Measurements from ENCODE around the gene MUC5B. TPM values are rescaled to one million over a fixed set of nuclear protein-coding genes. Genes with fewer than 3 reads are reported as not detected.

MUC5B gene
- total and polyA plus RNA-seq, 2 experiments from 2014 or later = not detected

- no peak overlapping the region for H2AFZ ChIP-seq
- no peak for DNase-seq
- no peaks in the 10 kb centered on the region for H3K9me2 ChIP-seq (ENCODE audit: insufficient read depth)
- H3F3A ChIP-seq (ENCODE audit: insufficient read depth) = no peaks in the 10 kb centered on the region
- no peak overlapping the region for H3K4me3 ChIP-seq
- no peak overlapping the region for H3K9ac ChIP-seq
- no peaks in the 10 kb centered on the region for H3K4me1 ChIP-seq (ENCODE audit: insufficient read depth)
- no peaks in the 10 kb centered on the region for H3K79me2 ChIP-seq (ENCODE audit: insufficient read depth)
- no peak overlapping the region for H3K27ac ChIP-seq
- no peak for TF ChIP-seq EZH2phosphoT487 (IDR thresholded peaks at IDR 0.05; ENCODE audit: insufficient read depth, low read depth)
- TF ChIP-seq EZH2 (IDR thresholded peaks at IDR 0.05; ENCODE audit: insufficient read depth, poor library complexity, severe bottlenecking) = no peak
- no peak overlapping the region for H3K4me2 ChIP-seq (ENCODE audit: unreplicated experiment)
- WGBS, 2 experiments (ENCODE audit: low coverage in 1 of 2, low lambda C conversion rate in 2 of 2, missing lambda C conversion rate in 2 of 2) = 57 to 68% methylated on average over 27 to 29 of the region's 29 CpGs
- no peaks in the 10 kb centered on the region for H3K9me3 ChIP-seq (ENCODE audit: low read depth)
- H4K20me1 ChIP-seq (ENCODE audit: insufficient read depth) = no peaks in the 10 kb centered on the region
- in situ Hi-C loops (cut with MboI) = no loop called here
- H3K36me3 ChIP-seq (ENCODE audit: low read depth) = no peaks in the 10 kb centered on the region
- peaks cover 11% of the 10 kb centered on the region; the same call in 1 of the 2 replicates for H3K27me3 ChIP-seq (replicated peaks; ENCODE audit: insufficient read depth)
These were observed 2.7 kb downstream of the MUC5B start for GRCh38 chr11:1225386-1226225.

DNA sequence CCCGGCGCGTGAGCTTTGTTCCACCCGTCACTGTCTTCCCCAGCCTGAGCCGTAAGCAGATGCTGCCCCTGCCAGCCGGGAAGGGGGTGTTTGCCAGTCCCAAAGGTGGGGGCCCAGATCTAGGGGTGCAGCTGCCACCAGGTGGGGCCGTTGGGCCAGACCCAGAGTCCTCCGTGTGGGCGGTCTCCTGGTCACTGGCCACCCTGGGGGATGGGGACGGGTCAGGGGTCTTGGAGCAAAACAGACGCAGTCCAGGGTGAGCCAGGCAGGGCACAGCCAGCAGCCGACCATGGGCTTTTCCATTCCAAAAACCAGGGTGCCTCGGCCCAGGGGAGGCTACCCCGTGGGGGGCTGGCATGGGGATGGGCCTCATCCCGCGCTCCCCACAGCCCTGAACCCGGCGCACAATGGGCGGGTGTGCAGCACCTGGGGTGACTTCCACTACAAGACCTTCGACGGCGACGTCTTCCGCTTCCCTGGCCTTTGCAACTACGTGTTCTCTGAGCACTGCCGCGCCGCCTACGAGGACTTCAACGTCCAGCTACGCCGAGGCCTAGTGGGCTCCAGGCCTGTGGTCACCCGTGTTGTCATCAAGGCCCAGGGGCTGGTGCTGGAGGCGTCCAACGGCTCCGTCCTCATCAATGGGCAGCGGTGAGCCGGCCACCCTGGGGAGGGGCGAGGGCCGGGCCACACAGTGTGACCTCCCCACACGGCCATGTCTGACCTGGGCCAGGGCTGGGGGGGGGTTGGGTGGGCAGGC is 3.5 kb downstream of the MUC5B start:
- no peak overlapping the region for H2AFZ ChIP-seq
- H4K20me1 ChIP-seq (ENCODE audit: insufficient read depth) = no peaks in the 10 kb centered on the region
- no peak overlapping the region for H3K9ac ChIP-seq
- TF ChIP-seq EZH2 (IDR thresholded peaks at IDR 0.05; ENCODE audit: insufficient read depth, poor library complexity, severe bottlenecking) (no peak), EZH2phosphoT487 (IDR thresholded peaks at IDR 0.05; ENCODE audit: insufficient read depth, low read depth) (no peak)
- H3K4me3 ChIP-seq = no peak overlapping the region
- H3K79me2 ChIP-seq (ENCODE audit: insufficient read depth) = no peaks in the 10 kb centered on the region
- in situ Hi-C loops (cut with MboI) = no loop called here
- no peaks in the 10 kb centered on the region for H3K4me1 ChIP-seq (ENCODE audit: insufficient read depth)
- no peaks in the 10 kb centered on the region for H3K9me3 ChIP-seq (ENCODE audit: low read depth)
- DNase-seq = no peak
- no peaks in the 10 kb centered on the region for H3K36me3 ChIP-seq (ENCODE audit: low read depth)
- H3F3A ChIP-seq (ENCODE audit: insufficient read depth) = no peaks in the 10 kb centered on the region
- peaks cover 8% of the 10 kb centered on the region; the same call in 1 of the 2 replicates for H3K27me3 ChIP-seq (replicated peaks; ENCODE audit: insufficient read depth)
- no peak overlapping the region for H3K27ac ChIP-seq
- H3K4me2 ChIP-seq (ENCODE audit: unreplicated experiment) = no peak overlapping the region
- WGBS, 2 experiments (ENCODE audit: low coverage in 1 of 2, low lambda C conversion rate in 2 of 2, missing lambda C conversion rate in 2 of 2) = 64 to 65% methylated on average over 41 of the region's 41 CpGs
- no peaks in the 10 kb centered on the region for H3K9me2 ChIP-seq (ENCODE audit: insufficient read depth)

DNA sequence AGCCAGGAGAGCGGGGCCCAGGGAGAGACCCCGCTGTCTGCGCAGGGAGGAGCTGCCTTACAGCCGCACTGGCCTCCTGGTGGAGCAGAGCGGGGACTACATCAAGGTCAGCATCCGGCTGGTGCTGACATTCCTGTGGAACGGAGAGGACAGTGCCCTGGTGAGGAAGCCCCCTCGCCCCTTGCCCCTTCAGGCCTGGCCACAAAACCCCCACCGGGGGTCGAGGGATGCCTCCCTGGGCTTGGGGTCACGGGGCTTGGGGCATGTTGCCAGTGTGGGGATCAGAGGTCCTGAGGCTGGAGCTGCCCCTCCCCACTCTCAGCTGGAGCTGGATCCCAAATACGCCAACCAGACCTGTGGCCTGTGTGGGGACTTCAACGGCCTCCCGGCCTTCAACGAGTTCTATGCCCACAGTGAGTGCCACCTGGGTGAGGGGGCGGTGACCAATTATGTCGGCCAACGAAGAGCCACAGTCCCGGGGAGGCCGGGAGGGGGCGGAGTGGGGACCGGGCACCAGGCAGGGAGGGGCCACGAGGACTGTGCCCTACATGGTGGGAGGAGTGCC is 4.2 kb downstream of the MUC5B start:
- DNase-seq = peak; percentile 47
- Histone ChIP-seq H3K36me3 (ENCODE audit: low read depth) (no peaks in the 10 kb centered on the region), H3K9me3 (ENCODE audit: low read depth) (no peaks in the 10 kb centered on the region), H3K9me2 (ENCODE audit: insufficient read depth) (no peaks in the 10 kb centered on the region), H3K27me3 (replicated peaks; ENCODE audit: insufficient read depth) (peaks cover 5% of the 10 kb centered on the region; the same call in 1 of the 2 replicates), H4K20me1 (ENCODE audit: insufficient read depth) (no peaks in the 10 kb centered on the region), H3K27ac (no peak overlapping the region), H3K9ac (no peak overlapping the region), H2AFZ (no peak overlapping the region), H3K4me1 (ENCODE audit: insufficient read depth) (no peaks in the 10 kb centered on the region), H3F3A (ENCODE audit: insufficient read depth) (no peaks in the 10 kb centered on the region), H3K79me2 (ENCODE audit: insufficient read depth) (no peaks in the 10 kb centered on the region), H3K4me3 (no peak overlapping the region), H3K4me2 (ENCODE audit: unreplicated experiment) (no peak overlapping the region)
- in situ Hi-C loops (cut with MboI) = no loop called here
- no peak for TF ChIP-seq EZH2phosphoT487 (IDR thresholded peaks at IDR 0.05; ENCODE audit: insufficient read depth, low read depth)
- no peak for TF ChIP-seq EZH2 (IDR thresholded peaks at IDR 0.05; ENCODE audit: insufficient read depth, poor library complexity, severe bottlenecking)
- 35% methylated on average over 12 to 23 of the region's 23 CpGs for WGBS, 2 experiments (ENCODE audit: low coverage in 1 of 2, low lambda C conversion rate in 2 of 2, missing lambda C conversion rate in 2 of 2)

DNA sequence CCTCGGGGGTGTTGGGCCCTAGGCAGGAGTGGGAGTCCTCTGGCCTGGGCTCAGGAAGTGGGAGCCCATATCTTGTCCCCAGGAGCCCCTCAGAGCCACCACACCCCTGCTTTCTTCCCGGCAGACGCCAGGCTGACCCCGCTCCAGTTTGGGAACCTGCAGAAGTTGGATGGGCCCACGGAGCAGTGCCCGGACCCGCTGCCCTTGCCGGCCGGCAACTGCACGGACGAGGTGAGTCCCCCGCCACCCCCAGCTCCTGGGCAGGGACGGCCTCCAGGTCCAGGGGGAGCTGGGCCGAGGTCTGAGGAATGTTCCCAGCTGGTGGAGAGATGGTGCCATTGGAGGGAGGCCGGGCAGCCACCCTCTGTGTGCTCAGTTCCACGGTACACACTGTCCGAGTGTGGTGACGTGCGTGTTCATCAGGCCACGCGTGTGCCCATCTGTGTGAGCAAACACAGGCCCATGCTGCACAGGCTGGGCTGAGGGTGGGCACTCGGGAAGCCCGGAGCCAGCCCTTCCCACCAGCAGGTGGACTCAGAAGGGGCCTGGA is 4.8 kb downstream of the MUC5B start:
- Histone ChIP-seq H4K20me1 (ENCODE audit: insufficient read depth) (no peaks in the 10 kb centered on the region), H3K27ac (no peak overlapping the region), H3K9ac (no peak overlapping the region), H3K4me3 (no peak overlapping the region), H2AFZ (no peak overlapping the region), H3K36me3 (ENCODE audit: low read depth) (no peaks in the 10 kb centered on the region), H3K4me1 (ENCODE audit: insufficient read depth) (no peaks in the 10 kb centered on the region), H3K79me2 (ENCODE audit: insufficient read depth) (no peaks in the 10 kb centered on the region), H3K9me2 (ENCODE audit: insufficient read depth) (no peaks in the 10 kb centered on the region), H3K9me3 (ENCODE audit: low read depth) (no peaks in the 10 kb centered on the region), H3K27me3 (replicated peaks; ENCODE audit: insufficient read depth) (peaks cover 5% of the 10 kb centered on the region; the same call in 1 of the 2 replicates), H3K4me2 (ENCODE audit: unreplicated experiment) (no peak overlapping the region), H3F3A (ENCODE audit: insufficient read depth) (no peaks in the 10 kb centered on the region)
- WGBS, 2 experiments (ENCODE audit: low coverage in 1 of 2, low lambda C conversion rate in 2 of 2, missing lambda C conversion rate in 2 of 2) = 61 to 63% methylated on average over 22 to 23 of the region's 23 CpGs
- in situ Hi-C loops (cut with MboI) = no loop called here
- no peak for DNase-seq
- TF ChIP-seq EZH2 (IDR thresholded peaks at IDR 0.05; ENCODE audit: insufficient read depth, poor library complexity, severe bottlenecking) (no peak), EZH2phosphoT487 (IDR thresholded peaks at IDR 0.05; ENCODE audit: insufficient read depth, low read depth) (no peak)
